SK-N-SH treated with all-trans-retinoic acid at 6 μM for 48 hours (cell line): Measurements from ENCODE around the gene NHLRC3.

Experiments used
- ATAC-seq: fragments of 200-7000 bp; cut with Tn5 transposase; 3 replicates; pipeline ENCODE4 v1.9.1; 2020; ENCODE audit warnings: mild to moderate bottlenecking, moderate library complexity
- BACH2 ChIP-seq: fragments of 250-450 bp; sonication (Bioruptor Pico); IDR thresholded peaks from 2 replicates; pipeline ENCODE4 v1.9.0; 2021; ENCODE audit warnings: mild to moderate bottlenecking, borderline replicate concordance
- CSDC2 ChIP-seq: fragments of 250-450 bp; sonication (Bioruptor Pico); IDR thresholded peaks from 2 replicates; pipeline ENCODE4 v1.5.0; 2020; ENCODE audit warnings: mild to moderate bottlenecking, moderate library complexity
- GLIS3 ChIP-seq: fragments of 250-450 bp; sonication (Bioruptor Pico); IDR thresholded peaks from 2 replicates; pipeline ENCODE4 v1.5.0; 2020; ENCODE audit warnings: mild to moderate bottlenecking, moderate library complexity
- OSR1 ChIP-seq: fragments of 250-450 bp; sonication (Bioruptor Pico); IDR thresholded peaks from 2 replicates; pipeline ENCODE4 v1.8.0; 2022; ENCODE audit warnings: moderate library complexity, mild to moderate bottlenecking, inconsistent platforms
- PATZ1 ChIP-seq: fragments of 250-450 bp; sonication (Bioruptor Pico); IDR thresholded peaks from 2 replicates; pipeline ENCODE4 v1.8.0; 2020; ENCODE audit warnings: mild to moderate bottlenecking, moderate library complexity, borderline replicate concordance
- PPARA ChIP-seq: fragments of 250-450 bp; sonication (Bioruptor Pico); IDR thresholded peaks from 2 replicates; pipeline ENCODE4 v1.5.0; 2020; ENCODE audit warnings: mild to moderate bottlenecking, borderline replicate concordance
- RARB ChIP-seq: fragments of 250-450 bp; sonication (Bioruptor Pico); IDR thresholded peaks from 2 replicates; pipeline ENCODE4 v1.8.0; 2021; ENCODE audit warnings: mild to moderate bottlenecking, moderate library complexity
- TCF4 ChIP-seq: fragments of 250-450 bp; sonication (Bioruptor Pico); IDR thresholded peaks from 2 replicates; pipeline ENCODE4 v1.8.0; 2021; ENCODE audit warnings: mild to moderate bottlenecking, moderate library complexity, borderline replicate concordance
- TSHZ2 ChIP-seq: fragments of 250-450 bp; sonication (Bioruptor Pico); IDR thresholded peaks from 2 replicates; pipeline ENCODE4 v1.5.0; 2020; ENCODE audit warnings: mild to moderate bottlenecking, moderate library complexity
- ZFP3 ChIP-seq: fragments of 250-450 bp; sonication (Bioruptor Pico); IDR thresholded peaks from 2 replicates; pipeline ENCODE4 v1.5.0; 2020; ENCODE audit warnings: mild to moderate bottlenecking, moderate library complexity
- ZFP30 ChIP-seq: fragments of 450-650 bp; formaldehyde crosslinking; IDR thresholded peaks from 2 replicates; pipeline ENCODE4 v1.5.0; 2022; ENCODE audit warnings: mild to moderate bottlenecking, moderate library complexity
- ZNF565 ChIP-seq: fragments of 450-650 bp; formaldehyde crosslinking; conservative IDR thresholded peaks from 2 replicates; pipeline ENCODE4 v1.5.0; 2020; ENCODE audit warnings: low read depth, mild to moderate bottlenecking, moderate library complexity
- ZNF70 ChIP-seq: fragments of 450-650 bp; formaldehyde crosslinking; IDR thresholded peaks from 2 replicates; pipeline ENCODE4 v1.5.0; 2020; ENCODE audit warnings: mild to moderate bottlenecking, moderate library complexity
- ZNF8 ChIP-seq: fragments of 450-650 bp; formaldehyde crosslinking; IDR thresholded peaks from 2 replicates; pipeline ENCODE4 v1.5.0; 2020; ENCODE audit warnings: mild to moderate bottlenecking, moderate library complexity

NHLRC3 gene

GRCh38 chr13:39095500-39095899, 57.2 kb downstream of the NHLRC3 start (continued):
- TF ChIP-seq PATZ1 (CRISPR knock-in tag) (no peak), ZNF565 (CRISPR knock-in tag) (no peak)

- no peak for ATAC-seq
- TF ChIP-seq PATZ1 (CRISPR knock-in tag) (no peak), PPARA (CRISPR knock-in tag) (no peak), ZNF565 (CRISPR knock-in tag) (no peak), BACH2 (CRISPR knock-in tag) (no peak), OSR1 (CRISPR knock-in tag) (no peak), ZNF8 (no peak), ZFP30 (no peak), ZNF70 (CRISPR knock-in tag) (no peak), GLIS3 (CRISPR knock-in tag) (no peak), TCF4 (no peak), CSDC2 (CRISPR knock-in tag) (no peak), TSHZ2 (CRISPR knock-in tag) (no peak), ZFP3 (no peak), RARB (CRISPR knock-in tag) (no peak)
These were observed 61.0 kb downstream of the NHLRC3 start for GRCh38 chr13:39099231-39099630.
